GM18520 (cell line): Measurements from ENCODE around the gene ZGLP1.

Source experiments
- ATAC-seq: cut with Tn5 transposase; IDR thresholded peaks from one replicate; pipeline ENCODE4 v1.9.1; 2021; ENCODE audit not compliant: unreplicated experiment

ZGLP1 gene

GRCh38 chr19:10328558-10329429 is 19.2 kb upstream of the ZGLP1 start:
- ATAC-seq, result no peak

DNA sequence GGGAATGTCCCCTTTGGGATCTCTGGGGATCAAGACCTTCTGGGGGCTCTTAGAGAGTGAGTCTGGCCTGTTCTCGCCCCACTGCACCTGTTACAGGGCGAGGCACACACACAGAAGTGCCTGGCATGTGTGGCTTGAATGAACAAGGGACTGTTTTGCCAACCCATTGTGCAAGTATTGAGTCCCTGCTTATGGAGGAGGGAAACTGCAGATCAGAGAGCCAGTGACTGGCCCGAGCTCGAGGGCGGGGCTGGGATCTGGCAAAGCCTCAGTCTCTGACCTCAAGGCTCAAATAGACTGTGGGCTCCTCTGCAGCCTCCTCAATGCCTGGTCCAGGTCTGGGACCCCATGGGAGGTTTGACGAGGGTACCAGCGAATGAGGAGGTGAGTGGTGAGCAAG is 18.2 kb upstream of the ZGLP1 start:
- no peak for ATAC-seq

DNA sequence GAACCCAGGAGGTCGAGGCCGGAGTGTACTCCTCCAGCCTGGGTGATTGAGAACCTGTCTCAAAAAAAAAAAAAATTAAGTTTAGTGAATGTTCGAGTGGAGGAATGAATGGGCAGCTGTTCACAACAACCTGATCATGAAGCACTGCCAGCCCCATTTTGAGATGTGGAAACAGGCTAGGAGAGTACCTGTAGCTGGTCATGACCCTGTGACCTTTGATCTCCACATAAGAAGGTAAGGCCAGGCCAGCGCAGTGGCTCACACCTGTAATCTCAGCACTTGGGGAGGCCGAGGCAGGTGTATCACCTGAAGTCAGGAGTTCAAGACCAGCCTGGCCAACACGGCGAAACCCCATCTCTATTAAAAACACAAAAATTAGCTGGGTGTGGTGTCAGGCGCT is 16.1 kb upstream of the ZGLP1 start:
- ATAC-seq, result no peak

DNA sequence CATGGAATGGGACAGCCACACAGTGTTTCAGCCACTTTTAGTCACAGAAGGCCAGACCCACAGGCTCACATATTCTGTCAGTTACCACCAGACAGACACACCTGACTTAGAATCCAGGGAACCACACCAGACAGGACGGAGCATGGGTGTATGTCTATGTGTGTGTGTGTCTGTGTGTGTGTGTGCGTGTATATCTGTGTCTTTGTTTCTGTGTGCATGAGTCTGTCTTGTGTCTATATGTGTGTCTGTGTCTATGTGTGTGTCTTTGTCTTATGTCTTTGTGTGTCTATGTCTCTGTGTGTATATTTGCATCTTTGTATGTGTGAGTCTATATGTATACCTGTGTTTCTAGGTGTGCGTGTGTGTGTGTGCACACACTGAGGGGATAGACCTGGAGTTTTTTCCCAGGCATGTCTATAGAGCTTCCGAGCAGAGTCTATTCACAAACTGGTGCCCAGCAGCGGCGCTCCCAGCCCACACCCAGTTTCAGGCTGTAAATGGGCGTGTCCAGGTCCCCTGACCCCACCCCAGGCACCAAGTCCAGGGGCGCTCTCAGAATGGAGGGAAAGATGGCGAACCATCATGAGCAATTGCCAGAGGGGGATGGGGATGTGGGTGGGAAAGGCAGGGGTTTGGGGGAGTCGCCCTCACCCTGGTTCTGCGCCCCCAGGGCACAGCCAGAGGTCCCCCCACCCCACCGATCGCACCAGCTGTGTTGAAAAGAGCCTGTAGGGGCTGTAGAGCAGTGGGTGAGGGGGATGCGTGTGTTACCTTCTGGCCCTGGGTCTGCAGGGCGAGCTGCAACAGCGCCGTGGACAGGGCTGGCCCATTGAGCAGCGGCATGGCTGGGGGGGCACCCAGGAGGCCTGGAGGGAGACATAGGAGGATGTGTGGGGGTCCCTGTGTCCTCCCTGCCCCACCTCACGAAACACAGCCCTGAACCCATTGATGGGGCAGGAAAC is 12.5 kb upstream of the ZGLP1 start:
- no peak for ATAC-seq

DNA sequence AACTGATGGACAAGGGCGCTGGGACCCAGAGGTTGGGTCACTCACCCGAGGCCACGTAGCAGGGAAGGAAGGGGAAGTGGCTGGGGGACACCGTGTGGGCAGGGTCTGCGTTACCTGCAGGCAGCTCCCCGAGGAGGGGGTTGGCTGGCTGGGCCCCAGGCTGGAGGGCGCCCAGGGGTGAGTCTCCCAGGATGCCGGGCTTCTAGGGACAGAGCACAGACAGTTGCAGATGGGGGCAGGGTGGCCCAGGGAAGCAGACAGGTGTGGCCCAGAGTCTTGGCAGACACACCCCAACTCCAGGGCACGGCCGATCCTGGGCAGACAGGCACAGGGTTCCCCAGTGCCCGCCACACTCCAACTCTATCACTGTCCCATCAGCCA is 11.8 kb upstream of the ZGLP1 start:
- ATAC-seq, result no peak

DNA sequence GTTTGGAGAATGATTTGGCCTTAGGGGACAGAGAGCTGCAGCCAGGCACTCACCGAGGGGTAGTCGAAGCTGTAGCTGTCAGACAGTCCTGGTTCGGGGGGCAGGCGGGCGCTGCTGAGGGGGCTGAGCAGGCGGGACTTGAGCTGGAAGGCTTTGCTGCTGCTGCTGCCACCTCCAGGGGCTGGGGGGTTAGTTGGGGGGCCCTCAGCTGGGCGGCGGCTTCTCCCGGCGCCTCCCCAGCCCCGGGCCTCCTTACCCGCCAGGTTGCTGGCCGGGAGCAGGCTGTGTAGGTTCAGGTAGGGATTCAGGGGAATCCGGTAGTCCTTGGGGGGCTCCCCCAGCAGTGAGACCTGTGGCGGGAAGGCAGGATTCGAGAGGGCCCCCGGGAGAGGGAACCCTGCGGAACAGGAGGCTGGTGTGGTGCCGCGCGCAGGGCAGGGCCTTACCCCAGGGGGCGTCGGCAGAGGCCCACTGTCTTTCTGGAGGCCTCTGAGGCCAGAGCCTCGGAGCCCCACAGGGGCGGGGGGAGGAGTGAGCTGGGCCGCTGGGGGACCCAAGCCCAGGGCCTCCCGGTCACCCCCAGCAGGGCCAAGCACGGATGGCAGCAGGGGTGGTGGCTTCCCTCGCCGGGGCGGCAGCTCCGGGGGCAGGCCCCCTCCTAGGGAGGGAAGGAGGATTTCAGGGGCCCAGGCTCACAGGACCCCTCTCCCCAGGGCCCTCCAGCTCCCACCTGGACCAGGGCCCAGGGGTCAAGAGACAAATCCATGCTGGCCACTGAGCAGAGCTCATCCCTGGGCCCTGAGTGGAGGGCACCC is 11.2 kb upstream of the ZGLP1 start:
- no peak for ATAC-seq

DNA sequence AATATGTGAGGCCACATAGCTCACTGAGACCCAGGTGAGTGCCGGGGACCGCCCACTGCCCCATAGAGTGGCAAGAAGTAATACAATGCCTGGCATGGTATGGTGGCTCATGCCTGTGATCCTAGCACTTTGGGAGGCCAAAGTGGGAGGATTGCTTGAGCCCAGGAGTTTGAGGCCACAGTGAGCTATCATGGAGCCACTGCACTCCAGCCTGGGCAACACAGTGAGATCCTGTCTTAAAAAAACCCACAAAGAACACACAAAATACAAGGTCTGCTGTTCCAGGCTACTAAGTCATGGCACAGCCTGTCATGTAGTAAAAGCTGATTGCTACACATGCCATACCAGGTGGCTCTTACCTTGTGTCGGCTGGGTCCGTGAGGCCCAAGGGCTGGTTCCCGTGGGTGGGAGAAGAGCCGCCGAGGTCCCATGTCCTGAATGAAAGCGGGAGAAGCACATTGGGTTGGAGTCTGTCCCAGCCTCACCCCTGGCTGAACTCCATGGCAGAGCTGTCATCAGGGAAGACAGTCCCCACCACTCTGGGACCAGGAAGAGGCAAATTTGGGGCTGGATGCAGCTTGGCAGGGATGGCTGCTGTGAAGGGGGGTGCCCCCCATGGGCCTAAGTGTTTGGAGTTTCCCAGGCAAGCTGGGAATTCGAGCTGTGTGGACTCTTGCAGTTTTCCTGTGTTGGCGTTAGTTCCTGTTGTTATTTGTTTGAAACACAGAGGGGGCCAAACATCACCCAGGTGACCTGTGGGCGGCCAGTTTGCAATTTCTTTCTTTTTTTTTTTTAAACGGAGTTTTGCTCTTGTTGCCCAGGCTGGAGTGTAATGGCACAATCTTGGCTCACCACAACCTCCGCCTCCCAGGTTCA is 9.4 kb upstream of the ZGLP1 start:
- no peak for ATAC-seq

DNA sequence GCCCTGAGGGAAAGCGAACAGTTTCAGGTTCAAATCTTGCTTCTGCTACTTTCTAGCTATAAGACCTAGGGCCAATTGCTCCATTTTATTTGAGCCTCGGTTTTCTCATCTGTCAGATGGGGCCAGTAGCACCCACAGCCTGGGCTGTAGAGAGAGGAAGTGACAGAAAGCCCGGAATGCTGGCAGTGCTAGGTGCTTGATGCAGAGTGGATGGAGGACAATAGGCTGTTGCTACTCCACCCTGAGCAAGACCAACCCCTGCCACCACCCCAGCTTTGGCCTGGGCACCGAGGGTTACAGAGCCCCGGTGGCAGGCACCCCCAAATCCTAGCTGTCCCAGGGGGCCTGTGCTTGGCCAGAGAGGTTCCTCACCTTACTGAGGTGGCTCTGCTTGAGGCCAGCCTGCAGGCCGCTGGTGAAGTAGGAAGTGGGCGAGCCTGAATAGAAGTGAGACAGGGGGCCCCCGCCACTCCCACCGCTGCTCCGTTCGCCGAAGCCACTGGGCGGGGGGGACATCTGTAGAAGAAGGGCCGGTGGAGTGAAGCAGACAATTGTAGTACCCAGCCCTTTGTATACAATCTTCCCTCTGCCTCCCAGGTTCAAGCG is 8.3 kb upstream of the ZGLP1 start:
- ATAC-seq, result no peak

- no peak for ATAC-seq
Observed at GRCh38 chr19:10317045-10317856, 7.6 kb upstream of the ZGLP1 start.

- ATAC-seq, result no peak
Observed at GRCh38 chr19:10316229-10317044, 6.8 kb upstream of the ZGLP1 start.

DNA sequence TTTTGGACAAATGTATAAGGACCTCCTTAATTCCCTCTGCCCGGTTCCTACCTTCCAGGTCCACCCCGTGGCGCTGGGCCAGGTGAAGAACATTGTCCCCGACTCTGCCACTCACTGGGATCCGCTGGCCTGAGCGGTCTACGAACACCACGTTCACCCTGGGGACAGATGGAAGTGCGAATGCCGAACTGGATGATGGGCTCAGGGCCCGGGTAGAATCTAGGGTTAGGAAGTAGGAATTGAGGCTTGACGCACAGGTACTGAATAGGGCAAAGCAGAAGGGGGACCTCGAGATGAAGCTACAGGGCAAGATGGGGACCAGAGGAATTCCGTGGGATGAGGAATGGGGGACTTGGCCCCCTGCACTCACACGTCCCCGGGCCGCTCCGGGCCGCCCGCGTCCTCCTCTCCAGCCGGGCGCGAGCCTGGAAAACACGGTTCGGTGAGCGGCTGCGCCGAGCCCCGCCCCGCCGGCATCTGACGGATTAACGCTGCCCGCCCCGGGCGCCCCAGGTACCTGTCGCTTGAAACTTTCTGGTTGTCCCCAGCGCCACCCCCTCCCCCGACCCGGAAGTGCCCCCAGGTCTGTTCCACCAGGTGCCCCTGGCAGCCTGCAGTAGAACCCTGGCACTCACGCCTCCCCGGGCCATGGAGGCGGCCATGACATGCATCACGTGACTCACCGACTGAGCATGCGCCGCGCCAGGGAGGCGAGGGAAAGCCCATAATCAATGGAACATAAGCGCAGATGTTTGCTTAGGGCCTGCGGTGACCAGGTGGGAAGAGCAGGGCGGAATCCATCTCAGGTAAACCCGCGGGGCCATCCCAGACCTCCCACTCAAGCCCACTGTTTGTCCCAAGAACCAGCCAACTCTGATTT is 6.0 kb upstream of the ZGLP1 start, which contains the start of gene FDX2:
Gene FDX2, minus strand, starts transcription at position 681 of the 880 bp plus-strand sequence. Its CDS starts 19 bp downstream, at position 662.
- ATAC-seq, result no peak

- ATAC-seq, result no peak
Observed at GRCh38 chr19:10306327-10306726, 3.3 kb downstream of the ZGLP1 start.

DNA sequence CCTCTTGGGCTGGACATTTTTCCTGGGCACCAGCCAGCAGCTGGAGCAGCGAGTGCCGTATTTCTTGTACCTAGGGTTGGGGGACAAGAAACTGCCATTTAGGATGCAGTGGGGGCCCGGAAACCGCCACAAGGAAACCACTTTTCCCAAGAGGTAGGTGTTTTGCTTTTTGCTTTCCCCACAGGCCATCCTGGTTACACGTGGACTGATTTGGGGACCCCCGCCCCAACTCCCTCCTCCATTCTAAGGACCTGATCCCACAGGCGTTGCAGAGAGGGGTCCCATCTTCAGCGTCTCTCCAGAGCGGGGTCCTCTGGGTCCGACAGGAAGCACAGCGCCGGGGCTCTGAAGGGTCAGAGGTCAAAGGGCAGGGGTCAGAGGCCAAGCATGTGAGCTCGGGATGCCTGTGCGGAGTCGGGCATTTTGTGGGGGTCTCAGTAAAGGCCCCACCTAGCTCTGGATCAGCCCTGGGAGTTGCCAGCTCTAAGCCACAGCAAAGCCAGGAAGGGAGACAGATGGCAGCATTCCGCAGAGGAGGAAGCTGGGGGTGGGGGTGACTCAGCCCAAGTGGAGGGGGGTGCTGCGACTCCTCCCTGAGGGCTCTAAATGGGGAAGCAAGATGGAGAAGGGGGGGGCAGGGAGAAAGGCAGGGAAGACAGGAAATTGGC is 4.3 kb downstream of the ZGLP1 start:
- no peak for ATAC-seq

- ATAC-seq, result no peak
Observed at GRCh38 chr19:10299545-10300458, 9.8 kb downstream of the ZGLP1 start.

- no peak for ATAC-seq
Observed at GRCh38 chr19:10295847-10296591, 13.6 kb downstream of the ZGLP1 start.
